GM10248 (cell line): ENCODE data around the gene EME1.
"Not testable (repeated sequence)": the region's sequence is repeated elsewhere in the genome, so short reads cannot be mapped to it uniquely, and the experiment has no call there.

Experiments used
- CTCF ChIA-PET: fragments of 300-600 bp; sonication (Branson Sonifier 250); formaldehyde crosslinking; extraction: SDS; loops from one replicate; lab custom pipeline; 2021; ENCODE audit warnings: antibody characterized with exemption; lab: Yijun Ruan, JAX
- POLR2A ChIA-PET: fragments of 350-650 bp; sonication (Branson Sonifier 250); formaldehyde crosslinking; extraction: SDS; loops from one replicate; lab custom pipeline; 2020; ENCODE audit warnings: antibody characterized with exemption; lab: Yijun Ruan, JAX
- DNase-seq: peaks from one replicate; pipeline ENCODE4 v3.0.0; 2012; ENCODE audit errors: extremely low spot score
- CTCF ChIP-seq: IDR thresholded peaks from 2 replicates; pipeline ENCODE4 v1.5.1; 2012; ENCODE audit warnings: mild to moderate bottlenecking, low read depth; ENCODE audit errors: extremely low read depth, missing control alignments, control extremely low read depth

Gene EME1

DNA sequence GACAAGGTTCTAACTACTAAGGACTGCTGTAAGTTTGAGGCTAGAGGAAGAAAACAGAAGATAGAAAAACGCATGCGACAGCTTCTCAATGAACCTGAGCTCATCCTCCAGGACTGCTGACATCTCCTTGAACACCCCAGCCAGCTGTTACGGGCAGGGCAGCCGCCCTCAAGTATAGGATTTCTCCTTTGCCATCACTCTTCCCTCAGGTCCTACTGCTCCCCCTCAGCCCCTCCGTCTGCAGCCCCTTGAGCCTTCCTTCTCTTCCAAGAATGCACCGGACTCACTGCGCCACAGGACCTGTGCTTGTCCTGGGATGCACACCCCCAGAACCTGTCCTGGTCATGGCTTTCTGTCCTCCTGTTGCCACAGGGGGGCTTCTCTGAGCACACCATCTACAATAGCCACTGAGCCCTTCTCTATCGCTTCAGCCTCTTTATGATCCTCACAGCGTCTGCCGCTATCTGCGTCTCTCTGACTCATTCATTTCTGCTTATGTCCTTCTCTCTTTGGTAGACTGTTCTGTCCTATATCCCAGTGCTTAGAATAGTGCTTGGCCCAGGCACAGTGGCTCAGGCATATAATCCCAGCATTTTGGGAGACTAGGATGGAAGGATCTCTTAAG is 42.8 kb upstream of the EME1 start:
- POLR2A ChIA-PET, result no interaction called here
- no peak for DNase-seq
- TF ChIP-seq CTCF, result no peak
- CTCF ChIA-PET, result interaction anchor here (0.9 to 2.3 kb wide), 6 partner anchors 12 to 130 kb away, joined by 3 to 7 read pairs (median 4); partner anchors contain the start of gene COL1A1

GRCh38 chr17:50331085-50331791 is 41.8 kb upstream of the EME1 start:
- POLR2A ChIA-PET, result no interaction called here
- TF ChIP-seq CTCF, result no peak
- DNase-seq, result no peak
- CTCF ChIA-PET, result interaction anchor here (0.9 to 1.6 kb wide), 4 partner anchors 9 to 130 kb away, joined by 3 to 7 read pairs (median 5); partner anchors contain the start of gene COL1A1

DNA sequence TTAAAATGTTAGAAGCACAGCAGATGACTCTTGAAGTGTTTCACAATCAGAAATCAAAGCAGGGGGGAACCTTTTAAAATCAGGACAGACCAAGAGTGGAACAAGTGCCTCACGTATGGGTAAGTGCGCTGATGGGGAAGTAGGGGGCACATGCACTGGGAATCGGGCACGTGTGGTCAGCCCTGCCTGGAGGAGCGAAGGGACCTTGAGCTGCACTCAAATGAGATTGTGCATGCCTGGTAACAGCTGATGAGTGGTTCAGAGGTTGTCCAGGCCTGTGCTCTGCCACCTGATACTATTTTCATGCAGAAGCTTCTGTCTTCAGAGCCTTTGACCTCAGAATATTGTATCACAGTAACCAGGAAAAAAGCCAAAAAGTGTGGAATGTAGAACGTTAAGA is 40.8 kb upstream of the EME1 start:
- POLR2A ChIA-PET, result no interaction called here
- no peak for TF ChIP-seq CTCF
- CTCF ChIA-PET, result interaction anchor here (1.6 to 2.2 kb wide), 3 partner anchors 10 to 131 kb away, joined by 5 to 13 read pairs (median 6); partner anchors contain the start of gene COL1A1
- no peak for DNase-seq

DNA sequence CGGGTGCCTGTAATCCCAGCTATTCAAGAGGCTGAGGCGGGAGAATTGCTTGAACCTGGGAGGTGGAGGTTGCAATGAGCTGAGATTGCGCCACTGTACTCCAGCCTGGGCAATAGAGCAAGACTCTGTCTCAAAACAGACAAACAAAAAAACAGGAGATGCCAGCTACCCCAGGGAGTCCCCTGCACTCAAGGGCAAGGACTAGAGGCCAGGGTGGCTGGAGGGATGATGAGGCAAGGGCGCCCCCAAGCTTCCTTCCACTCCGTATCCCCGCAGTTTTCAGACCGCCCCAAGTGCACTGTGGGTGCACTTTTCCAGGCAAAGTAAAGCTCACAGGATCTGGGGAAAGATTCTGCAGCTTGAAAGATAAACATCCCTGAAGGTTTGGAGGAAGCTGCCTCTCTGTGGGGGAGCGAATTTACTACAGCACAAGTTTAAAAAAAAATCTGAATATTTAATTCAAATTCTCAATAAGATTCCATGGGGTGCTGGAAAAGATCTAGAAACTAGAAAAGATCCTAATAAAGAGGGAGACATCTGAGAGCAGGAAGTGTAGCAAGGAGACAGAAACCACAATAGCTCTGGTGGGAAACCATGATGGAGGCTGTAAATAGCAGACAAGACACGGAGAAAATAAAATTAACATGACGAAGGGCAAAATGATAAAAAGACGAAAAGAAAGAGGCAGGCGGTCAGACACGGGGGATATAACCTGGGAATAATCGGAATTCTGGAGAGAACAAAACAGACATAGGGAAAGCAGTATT is 39.6 kb upstream of the EME1 start:
- DNase-seq, POLR2A ChIA-PET: not testable (repeated sequence)
- CTCF ChIA-PET, result interaction anchor here (0.7 to 2.2 kb wide), 5 partner anchors 11 to 171 kb away, joined by 3 to 13 read pairs (median 4); partner anchors contain the start of gene COL1A1
- peak; percentile 23 for TF ChIP-seq CTCF

DNA sequence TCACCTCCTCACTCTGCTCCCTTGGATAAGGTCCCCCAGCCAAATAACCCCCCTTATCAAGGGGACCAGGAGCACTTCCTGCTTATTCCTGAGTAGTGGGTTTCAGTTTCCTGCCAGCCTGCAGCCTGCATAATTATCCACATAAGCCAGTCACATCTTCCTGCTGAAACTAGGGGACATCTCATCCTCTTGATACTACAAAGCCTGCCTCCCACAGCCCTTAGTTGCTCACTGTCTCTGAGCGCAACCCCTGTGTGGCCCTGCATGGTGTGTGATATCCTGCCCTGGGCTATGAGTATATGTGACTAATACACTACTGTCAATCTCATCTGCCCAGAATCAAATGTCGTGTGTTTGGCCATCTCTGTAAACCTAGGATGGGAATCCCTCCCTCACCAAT is 35.1 kb upstream of the EME1 start:
- ChIA-PET CTCF (interaction anchor here (0.9 to 3.9 kb wide), 3 partner anchors 20 to 141 kb away, joined by 3 to 14 read pairs (median 4); partner anchors contain the start of gene RSAD1), POLR2A (no interaction called here)
- no peak for DNase-seq
- no peak for TF ChIP-seq CTCF

DNA sequence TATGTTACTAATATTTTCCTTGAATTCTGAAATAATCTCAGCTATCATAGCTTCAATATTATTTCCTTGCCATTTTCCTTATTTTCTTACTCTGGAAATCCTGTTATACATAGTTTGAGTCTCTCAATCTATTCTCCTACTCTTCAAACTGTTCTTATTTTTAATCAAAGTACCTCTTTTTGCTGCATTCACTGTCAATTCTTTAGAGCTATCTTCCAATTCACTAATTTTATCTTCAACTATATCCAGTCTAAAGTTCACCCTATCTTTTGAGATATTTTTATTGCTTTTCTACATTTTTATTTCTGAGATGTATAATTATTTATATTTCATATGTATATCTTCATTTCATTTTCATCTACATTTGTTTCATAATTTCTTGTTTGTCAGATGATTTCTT is 34.4 kb upstream of the EME1 start:
- CTCF ChIA-PET, result interaction anchor here (0.9 kb wide), 2 partner anchors 41 to 141 kb away, joined by 3 to 4 read pairs; partner anchors contain the start of gene RSAD1
- no peak for TF ChIP-seq CTCF
- DNase-seq, result no peak
- POLR2A ChIA-PET, result no interaction called here
